Endothelial cell of hepatic sinusoid (primary cell): ENCODE data around the gene CRIP2.

Source experiments
- in situ Hi-C: cut with HindIII; loops from 2 replicates; pipeline ENCODE4 v1.10.0; 2017; ENCODE audit warnings: low sequenced_read_pairs

Gene CRIP2

GRCh38 chr14:105475269-105476096 is 862 bp downstream of the CRIP2 start:
- in situ Hi-C loops, result no loop called here

- in situ Hi-C loops, result no loop called here
Measured at GRCh38 chr14:105476097-105476830, 1.6 kb downstream of the CRIP2 start.

- in situ Hi-C loops, result no loop called here
Measured at GRCh38 chr14:105476831-105477659, 2.4 kb downstream of the CRIP2 start.

- in situ Hi-C loops, result no loop called here
Measured at GRCh38 chr14:105477660-105478397, 3.2 kb downstream of the CRIP2 start.

GRCh38 chr14:105478398-105479251 is 4.0 kb downstream of the CRIP2 start:
- in situ Hi-C loops, result no loop called here

- in situ Hi-C loops, result no loop called here
Measured at GRCh38 chr14:105479431-105480158, 5.0 kb downstream of the CRIP2 start.

- in situ Hi-C loops, result no loop called here
Measured at GRCh38 chr14:105480199-105480746, 5.7 kb downstream of the CRIP2 start.

GRCh38 chr14:105480807-105481801 is 6.5 kb downstream of the CRIP2 start:
- in situ Hi-C loops, result no loop called here

GRCh38 chr14:105481886-105482457 is 7.4 kb downstream of the CRIP2 start:
- in situ Hi-C loops, result no loop called here

GRCh38 chr14:105482486-105483110 is 8.0 kb downstream of the CRIP2 start:
- in situ Hi-C loops, result no loop called here

- in situ Hi-C loops, result no loop called here
Measured at GRCh38 chr14:105483300-105484068, 8.9 kb downstream of the CRIP2 start.

GRCh38 chr14:105484069-105484996 is 9.7 kb downstream of the CRIP2 start:
- in situ Hi-C loops, result no loop called here

GRCh38 chr14:105484997-105485393 is 10.4 kb downstream of the CRIP2 start:
- in situ Hi-C loops, result no loop called here

GRCh38 chr14:105485739-105486162 is 11.1 kb downstream of the CRIP2 start:
- in situ Hi-C loops, result no loop called here
